ENCODE measurements around the gene RPL10.
A peak's percentile ranks its signal among the peaks of the same experiment; 100 is the strongest.
"Not testable (repeated sequence)": the region's sequence is repeated elsewhere in the genome, so short reads cannot be mapped to it uniquely, and the experiment has no call there.

Gene RPL10

DNA sequence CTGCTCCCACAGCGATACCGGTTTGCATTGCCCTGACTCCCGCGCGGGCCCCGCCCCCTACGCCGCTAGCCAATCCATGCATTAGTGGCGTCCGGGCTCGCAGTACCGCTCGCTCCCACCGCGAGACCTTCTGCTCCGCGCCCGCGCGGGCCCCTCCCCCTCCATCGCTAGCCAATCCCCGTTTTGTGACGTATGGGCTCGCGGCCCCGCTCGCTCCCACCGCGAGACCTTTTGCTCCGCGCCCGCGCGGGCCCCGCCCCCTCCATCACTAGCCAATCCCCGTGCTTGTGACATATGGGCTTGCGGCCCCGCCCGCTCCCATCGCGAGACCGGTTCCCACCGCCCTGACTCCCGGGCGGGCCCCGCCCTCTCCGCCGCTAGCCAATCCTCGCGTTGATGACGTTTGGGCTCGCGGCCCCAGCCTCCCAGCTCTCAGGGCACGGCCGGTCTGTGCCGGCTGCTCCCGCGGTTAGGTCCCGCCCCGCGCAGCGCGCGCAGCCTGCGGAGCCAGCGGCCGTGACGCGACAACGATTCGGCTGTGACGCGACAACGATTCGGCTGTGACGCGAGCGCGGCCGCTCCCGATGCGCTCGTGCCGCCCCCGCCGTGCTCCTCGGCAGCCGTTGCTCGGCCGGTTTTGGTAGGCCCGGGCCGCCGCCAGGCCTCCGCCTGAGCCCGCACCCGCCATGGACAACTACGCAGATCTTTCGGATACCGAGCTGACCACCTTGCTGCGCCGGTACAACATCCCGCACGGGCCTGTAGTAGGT is 19.2 kb upstream of the RPL10 start, which contains the start of gene EMD:
Gene EMD (plus strand): TSS at position 497 of the 770 bp plus-strand sequence. CDS start 190 bp downstream, at position 687.
- DNase-seq = peak; percentile 92 to 99

DNA sequence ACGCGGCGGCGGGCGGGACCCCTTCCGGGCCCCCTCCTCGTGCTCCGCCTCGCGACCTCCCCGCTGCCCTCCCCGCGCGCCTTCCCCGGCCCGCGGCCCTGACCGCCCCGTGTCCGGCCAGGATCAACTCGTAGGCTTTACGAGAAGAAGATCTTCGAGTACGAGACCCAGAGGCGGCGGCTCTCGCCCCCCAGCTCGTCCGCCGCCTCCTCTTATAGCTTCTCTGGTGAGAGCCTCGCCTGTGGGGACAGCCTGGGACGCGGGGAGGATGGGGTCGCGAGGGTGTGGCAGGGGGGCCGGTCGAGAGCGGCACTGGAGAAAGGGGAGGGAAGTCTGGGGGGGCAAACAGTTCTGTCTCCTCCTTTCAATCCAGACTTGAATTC is 18.6 kb upstream of the RPL10 start:
- no peak for DNase-seq

DNA sequence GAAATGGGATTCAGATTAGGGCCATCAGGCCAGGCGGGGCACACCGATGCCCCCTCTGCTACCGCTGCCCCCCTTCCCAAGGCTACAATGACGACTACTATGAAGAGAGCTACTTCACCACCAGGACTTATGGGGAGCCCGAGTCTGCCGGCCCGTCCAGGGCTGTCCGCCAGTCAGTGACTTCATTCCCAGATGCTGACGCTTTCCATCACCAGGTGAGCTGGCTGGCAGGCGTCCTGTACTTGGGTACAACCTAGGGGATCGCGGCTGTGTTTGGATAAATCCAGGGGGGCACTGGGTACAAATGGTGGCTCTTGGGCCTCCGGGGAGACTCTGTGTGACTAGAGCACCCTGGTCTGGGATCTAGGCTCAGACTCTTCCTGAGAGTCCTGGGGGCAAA is 18.0 kb upstream of the RPL10 start:
- no peak for DNase-seq

DNA sequence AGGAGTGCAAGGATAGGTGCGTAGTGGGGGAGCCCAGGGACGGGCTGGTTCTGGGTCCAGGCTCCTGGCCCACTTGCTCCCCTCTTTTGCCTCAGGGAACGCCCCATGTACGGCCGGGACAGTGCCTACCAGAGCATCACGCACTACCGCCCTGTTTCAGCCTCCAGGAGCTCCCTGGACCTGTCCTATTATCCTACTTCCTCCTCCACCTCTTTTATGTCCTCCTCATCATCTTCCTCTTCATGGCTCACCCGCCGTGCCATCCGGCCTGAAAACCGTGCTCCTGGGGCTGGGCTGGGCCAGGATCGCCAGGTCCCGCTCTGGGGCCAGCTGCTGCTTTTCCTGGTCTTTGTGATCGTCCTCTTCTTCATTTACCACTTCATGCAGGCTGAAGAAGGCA is 17.4 kb upstream of the RPL10 start:
- DNase-seq = no peak

DNA sequence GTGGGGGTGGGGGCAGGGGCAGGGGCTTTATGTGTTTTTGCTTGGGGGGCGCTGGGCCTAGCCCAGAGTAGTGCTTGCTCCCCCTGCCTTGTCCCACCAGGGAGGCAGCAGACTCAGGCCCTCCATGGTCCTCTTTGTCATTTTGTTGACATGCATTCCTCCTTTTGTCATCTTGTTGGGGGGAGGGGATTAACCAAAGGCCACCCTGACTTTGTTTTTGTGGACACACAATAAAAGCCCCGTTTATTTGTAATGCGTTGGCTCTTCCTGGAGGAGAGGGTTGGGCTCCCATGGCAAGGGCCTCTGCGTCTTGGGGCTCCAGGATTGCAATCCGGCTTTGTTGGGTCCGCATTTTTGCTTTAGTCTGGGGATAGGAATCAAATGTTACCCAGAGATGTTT is 16.9 kb upstream of the RPL10 start:
- DNase-seq = no peak

DNA sequence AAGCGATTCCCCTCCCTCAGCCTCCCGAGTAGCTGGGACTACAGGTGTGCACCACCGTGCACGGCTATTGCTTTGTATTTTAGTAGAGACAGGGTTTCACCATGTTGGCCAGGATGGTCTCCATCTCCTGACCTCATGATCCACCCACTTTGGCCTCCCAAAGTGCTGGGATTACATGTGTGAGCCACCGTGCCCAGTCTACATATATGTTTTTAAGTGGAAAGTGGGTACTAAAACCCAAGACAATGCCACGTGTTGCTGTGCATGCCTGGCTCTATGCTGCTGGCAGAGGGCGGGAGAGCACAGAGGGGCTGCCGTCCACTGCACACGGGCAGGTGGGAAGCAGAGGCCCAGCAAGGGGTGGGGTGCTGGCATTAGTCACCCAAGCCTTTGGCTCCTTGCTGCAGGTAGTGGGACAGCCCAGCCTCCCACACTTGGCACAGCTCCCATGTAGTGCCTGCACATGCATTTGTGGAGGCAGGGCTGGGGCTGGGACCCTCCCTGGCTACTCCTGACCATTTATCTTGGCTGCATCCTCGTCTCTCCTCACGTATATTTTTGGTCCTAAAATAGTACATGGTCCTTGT is 15.6 kb upstream of the RPL10 start:
- no peak for DNase-seq

DNA sequence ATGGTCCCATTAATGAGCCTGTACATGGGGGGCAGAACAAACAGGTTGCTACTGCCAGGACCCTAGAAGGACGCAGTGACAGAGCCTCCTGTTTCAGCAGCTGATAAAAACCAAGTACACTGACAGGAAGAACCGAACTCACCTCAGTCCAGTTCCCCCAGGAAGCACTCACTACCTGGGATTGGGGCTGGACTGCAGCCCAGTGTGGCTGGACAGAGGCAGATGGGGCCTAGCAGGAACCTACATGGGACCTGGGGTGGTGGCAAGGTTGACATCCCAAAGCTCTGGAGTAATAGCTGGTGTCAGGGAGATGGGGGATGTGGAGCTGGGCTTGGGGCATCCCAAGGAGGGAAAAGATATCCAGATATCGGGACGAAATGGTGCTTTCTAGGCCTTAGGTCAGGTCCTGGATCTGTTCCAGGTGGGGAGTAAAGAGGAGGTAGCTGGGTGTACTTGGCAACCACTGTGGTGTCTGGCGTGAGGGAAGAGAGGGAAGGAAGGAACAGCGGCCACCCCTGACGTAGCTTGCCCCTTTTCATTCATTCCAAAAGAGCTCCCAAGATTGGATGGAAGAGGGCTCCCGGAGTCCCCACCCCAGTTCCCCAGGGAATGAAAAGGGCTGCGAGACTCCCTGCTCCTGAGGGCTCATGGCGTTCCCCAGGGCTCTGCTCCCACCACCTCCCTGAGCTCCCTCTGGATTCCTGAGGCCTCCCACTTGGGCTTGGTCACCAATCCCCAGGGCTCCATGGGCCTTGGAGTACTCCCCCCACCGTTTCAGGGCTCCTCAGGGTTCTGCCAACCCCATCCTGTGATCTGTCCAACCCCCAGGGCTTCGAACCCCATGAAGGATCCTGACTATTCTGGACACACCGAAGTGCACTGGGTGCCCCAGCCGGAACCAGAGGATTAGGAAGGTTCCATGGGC is 14.6 kb upstream of the RPL10 start:
- DNase-seq = no peak

DNA sequence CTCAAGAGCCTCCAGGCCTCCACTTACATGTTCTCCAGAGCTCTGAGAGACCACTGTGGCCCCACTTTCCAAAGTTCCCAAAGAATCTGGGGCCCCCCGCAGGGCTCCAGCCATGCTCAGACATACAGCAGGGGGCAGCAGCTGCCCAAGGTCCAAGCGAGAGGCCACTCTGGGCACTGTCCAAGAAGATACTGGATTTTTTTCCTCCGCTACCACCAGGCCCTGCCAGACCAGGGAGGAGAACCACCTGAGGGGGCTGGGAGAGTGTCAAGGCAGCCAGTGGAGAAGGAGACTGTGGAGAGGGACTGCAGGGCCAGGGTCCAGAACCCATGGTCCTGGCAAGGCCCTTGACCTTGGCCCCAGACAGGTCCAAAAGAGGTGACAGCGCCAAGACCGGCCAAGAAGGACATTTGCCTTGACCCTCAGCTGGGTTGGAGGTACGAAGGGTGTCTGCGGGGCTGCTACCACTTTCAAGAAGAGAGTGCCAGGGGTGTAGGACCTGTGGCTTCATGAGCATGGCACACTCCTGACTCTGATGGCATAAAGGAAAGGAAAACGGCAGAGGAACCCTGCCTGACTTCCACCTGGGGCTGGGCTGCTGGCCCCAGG is 13.8 kb upstream of the RPL10 start:
- DNase-seq = no peak

DNA sequence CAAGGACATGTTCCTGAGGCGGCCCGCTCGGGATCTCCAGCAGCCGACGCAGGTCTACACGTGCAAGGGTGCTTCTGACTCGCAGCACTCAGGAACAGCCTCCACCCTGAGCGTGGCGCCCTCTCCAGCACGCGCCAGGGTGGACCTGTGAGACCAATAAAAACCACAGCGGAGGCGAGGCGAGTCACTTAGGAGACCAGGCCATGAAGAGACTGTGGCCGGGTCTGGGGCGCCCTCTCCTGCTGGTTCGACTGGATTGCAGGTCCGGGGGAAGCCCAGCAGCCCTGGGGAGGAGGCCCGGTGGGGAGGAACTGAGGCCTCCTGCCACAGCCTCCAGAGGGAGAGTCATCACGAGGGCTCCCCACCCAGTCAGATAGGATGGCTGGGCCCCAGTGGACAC is 10.1 kb upstream of the RPL10 start:
- not testable (repeated sequence) for DNase-seq

DNA sequence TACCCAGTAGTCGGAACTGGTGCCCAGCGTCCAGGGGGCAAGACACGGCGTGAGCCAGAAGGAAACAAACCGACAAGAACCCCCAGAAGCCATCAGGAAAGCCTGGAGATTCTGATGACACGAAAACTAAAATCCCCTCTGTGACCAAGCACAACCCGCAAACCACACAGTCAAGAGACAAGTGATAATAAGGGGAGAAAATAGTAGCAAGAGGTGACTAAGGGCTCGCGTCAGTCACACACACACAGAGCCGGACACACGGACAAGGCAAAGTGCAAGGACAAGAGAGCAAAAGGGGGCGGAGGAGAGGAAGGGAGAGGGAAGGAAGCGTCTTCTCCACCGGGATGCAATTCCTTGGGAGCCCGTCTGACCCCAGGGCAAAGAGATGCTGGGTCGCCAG is 9.5 kb upstream of the RPL10 start:
- not testable (repeated sequence) for DNase-seq

DNA sequence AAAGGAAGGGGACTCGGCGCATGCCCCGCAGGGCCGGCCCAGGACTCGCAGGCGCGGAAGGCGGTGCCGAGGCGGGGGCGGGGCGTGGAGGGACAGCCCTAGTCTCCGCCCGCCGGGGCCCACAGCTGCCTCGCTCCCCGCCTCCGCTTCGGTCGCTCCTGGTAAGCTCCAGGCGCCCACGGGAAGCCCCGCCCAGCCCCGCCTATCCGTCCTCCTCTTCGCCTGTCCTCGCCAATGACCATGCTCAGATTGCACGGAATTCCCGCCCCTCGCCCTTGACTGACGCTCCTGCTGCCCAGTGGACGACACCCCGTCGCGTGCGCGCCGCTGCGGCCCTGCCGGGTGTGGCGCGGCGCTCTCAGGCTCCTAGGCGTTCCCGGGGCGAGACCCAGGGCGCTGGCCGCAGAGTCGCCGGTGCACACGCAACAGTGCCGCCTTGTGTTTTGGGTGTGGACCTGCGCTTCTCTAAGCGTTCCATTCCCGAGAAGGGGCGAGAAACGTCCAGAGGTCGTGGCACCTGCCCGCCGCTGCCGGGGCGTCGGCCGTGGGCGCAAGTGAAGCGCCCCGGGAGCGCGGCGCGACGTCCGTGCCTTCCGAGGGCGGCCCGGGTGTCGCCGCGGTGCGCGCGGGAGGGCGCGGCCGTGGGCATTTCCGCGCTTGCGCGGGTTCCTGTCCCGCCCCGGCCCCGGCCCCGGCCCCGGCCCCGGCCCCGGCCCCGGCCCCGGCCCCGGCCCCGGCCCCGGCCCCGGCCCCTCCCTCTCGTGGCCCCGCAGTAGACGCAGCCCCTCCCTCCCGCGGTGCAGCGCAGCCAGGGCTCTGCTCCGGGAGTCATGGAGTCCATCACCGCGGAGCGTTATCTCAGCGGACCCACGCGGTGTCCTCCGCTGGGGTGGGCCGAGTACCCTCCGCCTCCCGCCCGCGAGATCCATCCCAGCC is 8.1 kb upstream of the RPL10 start:
- not testable (repeated sequence) for DNase-seq

DNA sequence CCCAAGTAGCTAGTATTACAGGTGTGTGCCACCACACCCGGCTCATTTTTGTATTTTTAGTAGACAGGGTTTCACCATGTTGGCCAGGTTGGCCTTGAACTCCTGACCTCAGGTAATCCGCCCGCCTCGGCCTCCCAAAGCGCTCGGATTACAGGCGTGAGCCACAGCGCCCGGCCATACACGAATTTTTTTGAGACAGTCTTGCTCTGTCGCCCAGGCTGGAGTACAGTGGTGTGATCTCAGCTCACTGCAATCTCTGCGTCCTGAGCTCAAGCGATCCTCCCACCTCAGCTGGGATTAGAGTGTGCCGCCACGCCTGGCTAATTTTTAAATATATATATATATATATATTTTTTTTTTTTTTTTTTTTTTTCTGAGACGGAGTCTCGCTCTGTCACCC is 1.8 kb upstream of the RPL10 start:
- not testable (repeated sequence) for DNase-seq

DNA sequence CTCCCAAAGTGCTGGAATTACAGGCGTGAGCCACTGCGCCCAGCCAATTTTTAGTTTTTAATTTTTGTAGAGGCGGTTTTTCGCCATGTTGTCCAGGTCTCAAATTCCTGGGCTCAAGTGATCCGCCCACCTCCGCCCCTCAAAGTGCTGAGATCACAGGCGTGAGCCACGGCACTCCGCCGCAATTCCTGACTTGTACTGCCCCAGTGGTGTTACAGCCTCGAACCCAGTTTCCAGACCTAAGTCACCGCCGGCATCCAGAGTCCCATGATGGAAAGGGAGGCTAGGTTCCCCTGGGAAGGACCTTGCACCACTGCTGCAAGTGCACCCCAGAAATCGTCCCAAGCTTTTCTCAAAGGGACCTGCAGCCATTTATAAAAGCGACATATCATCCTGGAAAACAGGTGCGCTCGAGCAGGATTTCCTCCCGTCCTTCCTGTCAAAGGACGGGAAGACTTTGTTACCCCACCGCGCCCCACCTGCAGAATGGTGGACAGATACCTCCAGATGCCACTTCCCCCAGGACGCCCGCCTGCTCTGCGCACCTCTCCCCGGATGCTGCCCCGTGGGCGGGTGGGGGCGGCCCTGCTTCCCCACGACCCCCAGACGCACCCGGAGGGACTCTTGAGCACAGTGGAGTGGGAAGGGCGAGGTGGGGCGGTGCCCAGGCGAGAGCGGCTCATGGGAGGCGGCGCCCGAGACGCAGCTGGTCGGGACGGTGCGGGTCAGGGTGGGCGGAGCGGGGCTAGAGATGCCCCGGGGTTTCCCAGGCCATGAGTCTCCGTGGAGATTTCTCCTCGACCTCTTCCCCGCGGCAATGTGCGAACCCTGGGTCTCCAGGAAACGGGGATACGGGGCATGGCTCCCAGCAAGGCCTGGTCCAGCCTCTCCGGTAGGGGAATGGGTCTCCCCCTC is 947 bp upstream of the RPL10 start:
- DNase-seq = peak in 1 of 2 experiments; percentile 54

DNA sequence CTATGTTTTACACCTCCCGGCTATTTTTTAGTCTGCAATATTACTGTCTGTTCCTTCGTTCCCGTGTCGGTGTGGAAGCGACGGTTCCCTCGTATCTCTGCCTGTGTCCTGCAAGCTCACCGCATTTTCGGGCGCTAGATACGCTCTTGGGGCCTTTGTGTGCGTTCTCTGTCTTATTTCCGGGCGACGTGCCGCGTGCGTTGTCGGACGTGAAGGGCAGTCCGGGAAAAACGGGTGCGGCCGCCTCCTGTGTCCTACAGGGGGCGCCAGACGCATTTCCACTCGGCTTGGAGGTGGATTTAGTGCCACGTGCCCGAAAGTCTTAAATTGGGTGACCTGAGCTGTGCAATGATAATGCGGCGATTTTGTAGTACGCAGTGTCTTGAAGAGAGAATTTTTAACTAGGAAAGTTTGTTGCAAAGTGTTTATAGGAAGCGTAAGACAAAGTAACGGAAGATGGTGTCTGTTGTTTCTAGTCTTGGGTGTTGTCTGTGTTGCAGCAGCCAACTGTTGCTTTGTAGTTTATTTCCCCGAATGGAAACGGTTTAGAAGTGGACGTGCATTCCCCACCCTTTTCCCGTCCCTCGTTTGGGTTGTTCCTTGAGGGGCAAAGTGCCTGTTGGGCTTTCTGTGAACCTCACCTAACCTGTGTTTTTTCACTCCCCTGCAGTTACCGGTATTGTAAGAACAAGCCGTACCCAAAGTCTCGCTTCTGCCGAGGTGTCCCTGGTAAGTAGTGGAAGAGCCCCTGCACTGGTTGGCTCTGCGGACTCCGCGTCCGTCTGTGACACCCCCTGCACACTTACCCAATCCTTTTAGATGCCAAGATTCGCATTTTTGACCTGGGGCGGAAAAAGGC is 720 bp downstream of the RPL10 start:
- DNase-seq = peak; percentile 41 to 63

DNA sequence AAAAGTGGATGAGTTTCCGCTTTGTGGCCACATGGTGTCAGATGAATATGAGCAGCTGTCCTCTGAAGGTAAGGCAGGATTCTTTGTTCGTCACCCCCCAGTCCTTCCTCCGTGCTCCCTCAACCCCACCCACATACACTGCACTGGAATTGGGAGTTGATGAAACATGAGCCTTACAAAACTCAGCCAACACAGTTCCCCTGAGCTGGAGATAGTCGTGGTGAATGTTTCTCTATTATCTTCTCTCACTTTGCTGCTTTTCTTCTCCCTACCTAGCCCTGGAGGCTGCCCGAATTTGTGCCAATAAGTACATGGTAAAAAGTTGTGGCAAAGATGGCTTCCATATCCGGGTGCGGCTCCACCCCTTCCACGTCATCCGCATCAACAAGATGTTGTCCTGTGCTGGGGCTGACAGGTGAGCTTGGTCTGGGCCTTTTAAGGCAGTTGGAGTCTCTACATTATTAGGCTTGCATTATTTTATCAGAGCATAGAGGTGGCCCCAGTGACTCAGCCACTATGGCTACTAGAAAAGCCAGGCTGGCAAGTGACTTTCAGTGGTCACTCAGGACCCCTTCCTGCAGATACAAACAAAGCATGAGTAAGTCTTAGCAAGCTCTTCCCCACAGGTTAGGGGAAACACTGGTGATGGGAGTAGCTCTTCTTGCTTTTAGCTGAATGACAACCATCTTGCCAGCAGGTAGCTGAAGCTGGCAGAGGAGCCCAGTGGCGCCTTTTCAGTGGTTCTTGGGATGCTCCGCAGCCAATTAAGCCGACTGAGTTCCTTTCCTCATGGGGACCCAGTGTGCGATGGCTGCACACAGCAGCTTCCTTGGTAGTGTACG is 1.6 kb downstream of the RPL10 start:
- DNase-seq = peak in 1 of 2 experiments; percentile 19

DNA sequence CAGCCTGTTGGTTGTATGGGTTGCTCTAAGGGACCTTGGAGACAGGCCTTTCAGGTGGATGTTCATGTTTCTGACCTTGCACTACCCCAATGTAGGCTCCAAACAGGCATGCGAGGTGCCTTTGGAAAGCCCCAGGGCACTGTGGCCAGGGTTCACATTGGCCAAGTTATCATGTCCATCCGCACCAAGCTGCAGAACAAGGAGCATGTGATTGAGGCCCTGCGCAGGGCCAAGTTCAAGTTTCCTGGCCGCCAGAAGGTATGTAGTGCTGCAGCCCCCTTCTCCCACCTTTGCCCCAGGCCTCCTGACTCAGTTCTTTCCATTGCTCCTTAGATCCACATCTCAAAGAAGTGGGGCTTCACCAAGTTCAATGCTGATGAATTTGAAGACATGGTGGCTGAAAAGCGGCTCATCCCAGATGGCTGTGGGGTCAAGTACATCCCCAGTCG is 2.2 kb downstream of the RPL10 start:
- not testable (repeated sequence) for DNase-seq

DNA sequence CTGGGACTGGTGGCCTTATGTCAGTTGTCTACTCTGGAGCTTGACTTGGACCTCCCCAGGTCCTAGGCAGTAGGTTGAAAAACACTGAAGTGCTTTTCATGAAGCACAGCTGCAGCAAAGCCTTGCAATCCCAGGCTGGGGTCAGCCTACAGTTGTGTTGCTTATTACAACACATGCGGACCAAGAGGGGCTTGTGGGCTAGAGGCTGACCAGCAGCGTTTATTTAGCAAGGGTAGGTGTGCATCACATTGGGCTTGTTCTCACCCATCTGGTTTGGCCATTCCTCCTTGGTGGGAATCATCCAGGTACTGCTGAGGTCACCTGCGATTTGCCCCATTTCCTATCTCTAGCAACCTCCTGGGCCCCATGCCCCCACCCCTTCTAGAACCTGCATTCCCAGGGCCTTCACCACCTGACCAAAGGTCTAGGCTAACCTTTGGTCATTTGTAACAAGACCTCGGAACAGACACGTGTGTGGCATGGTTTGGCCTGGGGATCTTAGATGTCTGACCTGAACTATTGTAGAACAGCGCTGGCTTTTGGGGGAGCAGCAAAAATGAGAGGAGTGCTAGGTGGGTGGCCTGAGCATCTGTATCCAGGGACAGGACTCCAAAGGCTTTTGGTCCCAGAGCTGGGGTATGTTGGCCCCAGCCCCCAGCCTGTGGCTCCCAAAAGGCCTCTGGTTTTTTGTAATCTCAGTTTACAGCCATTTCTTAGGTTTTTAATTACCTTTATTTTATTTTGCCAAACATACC is 3.0 kb downstream of the RPL10 start:
- DNase-seq = peak in 1 of 2 experiments; percentile 10
